Body of pancreas (tissue), 4 donors: ENCODE measurements around the gene IL18R1.

Experiments
- CTCF ChIP-seq, 7 experiments: fragments of 450-650 bp in 4 of 7; fragments of 200-600 bp in 3 of 7; sonication (generic) in 3 of 7; IDR thresholded peaks; one replicate each; pipeline ENCODE4 v1.5.1; 2016 to 2019; ENCODE audit warnings: antibody characterized with exemption in 7 of 7
- POLR2A ChIP-seq, 3 donors: fragments of 450-650 bp; IDR thresholded peaks; one replicate each; pipeline ENCODE4 v1.6.1; 2016; ENCODE audit warnings: antibody characterized with exemption in 3 of 3, mild to moderate bottlenecking in 2 of 3

DNA sequence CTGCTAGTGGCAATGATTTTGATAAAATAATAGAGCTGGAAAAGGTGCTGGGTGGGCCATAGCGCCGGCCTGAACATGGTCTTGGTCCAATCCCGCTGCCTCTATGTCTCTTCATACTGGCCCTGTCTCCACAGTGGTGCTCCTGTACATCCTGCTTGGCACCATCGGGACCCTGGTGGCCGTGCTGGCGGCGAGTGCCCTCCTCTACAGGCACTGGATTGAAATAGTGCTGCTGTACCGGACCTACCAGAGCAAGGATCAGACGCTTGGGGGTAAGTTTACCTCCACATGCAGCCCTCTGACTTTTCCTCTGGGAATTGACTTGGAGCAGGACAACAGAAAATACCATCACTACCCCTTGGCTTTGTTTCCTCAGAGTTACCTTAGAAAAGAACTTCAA lies 91.3 kb downstream of the IL18R1 start:
- TF ChIP-seq POLR2A (IDR thresholded peaks at IDR 0.05) (no peak), CTCF (IDR thresholded peaks at IDR 0.05) (no peak)
